Stimulated activated CD4-positive, alpha-beta T cell treated with anti-CD3 and anti-CD28 coated beads, TNF-alpha, amount 100 ng/mL, for 24 hours (primary cell): Measurements from ENCODE around the gene HRC.
"Not testable (repeated sequence)": the region's sequence is repeated elsewhere in the genome, so short reads cannot be mapped to it uniquely, and the experiment has no call there.

ENCODE experiments used
- DNase-seq, 3 experiments: peaks; one replicate each; pipeline ENCODE4 v3.0.0-alpha.2; 2020; ENCODE audit warnings: low read depth in 3 of 3

Gene HRC

GRCh38 chr19:49135686-49136085 is 19.5 kb downstream of the HRC start:
- no peak for DNase-seq

DNA sequence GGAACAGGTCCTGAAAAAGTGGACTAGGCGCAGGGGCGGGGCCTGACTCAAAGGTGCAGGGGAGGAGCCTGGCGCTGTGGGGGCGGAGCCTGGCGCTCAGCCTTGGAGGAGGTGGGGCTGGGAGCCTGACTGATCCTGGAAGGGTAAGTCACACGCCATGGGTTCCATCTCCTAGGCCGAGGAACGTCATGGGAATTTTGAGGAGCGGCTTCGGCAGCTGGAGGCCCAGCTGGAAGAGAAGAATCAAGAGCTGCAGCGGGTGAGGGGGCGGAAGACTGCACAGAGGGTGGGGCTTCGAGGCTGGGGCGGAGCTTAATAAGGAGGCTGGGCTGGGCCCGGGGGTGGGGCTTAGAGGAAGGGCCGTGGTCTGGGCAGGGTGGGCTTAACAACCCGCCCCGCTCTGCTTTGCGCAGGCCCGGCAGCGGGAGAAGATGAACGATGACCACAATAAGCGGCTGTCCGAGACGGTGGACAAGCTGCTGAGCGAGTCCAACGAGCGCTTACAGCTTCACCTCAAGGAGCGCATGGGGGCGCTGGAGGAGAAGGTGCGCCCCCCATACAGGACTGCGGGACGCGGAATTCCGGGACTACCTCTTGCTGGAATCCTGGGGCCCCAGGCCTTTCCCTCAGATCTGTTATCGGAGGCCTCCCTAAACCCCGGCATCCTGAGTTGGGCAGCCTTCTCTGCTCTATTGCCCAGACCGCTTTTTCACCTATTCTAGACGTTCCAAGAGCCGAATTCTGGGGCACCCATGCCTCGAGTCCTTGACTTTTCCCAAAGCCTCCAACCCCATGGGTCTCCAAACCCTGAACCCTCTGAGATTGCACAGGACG is 21.4 kb downstream of the HRC start:
- DNase-seq = peak in 1 of 3 experiments; percentile 56

DNA sequence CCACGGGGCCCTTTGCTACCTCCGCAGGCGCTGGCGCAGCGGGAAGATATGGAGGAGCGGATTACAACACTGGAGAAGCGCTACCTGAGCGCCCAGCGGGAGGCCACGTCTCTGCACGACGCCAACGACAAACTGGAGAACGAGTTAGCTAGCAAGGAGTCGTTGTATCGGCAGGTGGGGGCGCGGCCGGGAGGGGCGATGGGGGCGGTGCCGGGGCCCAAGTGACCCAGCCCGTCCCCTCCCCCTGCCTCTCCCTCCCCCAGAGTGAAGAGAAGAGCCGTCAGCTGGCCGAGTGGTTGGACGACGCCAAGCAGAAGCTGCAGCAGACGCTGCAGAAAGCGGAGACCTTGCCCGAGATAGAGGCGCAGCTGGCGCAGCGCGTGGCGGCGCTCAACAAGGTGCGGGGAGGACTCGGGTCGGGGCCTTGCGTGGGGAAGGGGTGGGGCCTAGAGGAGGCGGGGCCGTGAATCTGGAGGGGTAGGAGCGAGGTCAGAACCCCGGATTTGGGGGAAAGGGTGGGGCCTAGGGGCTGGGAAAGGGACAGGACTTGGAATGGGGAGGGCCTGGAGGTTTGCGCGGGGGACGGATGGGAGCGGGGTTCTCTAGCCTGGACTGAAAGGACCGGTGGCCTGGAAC is 22.1 kb downstream of the HRC start:
- no peak for DNase-seq

DNA sequence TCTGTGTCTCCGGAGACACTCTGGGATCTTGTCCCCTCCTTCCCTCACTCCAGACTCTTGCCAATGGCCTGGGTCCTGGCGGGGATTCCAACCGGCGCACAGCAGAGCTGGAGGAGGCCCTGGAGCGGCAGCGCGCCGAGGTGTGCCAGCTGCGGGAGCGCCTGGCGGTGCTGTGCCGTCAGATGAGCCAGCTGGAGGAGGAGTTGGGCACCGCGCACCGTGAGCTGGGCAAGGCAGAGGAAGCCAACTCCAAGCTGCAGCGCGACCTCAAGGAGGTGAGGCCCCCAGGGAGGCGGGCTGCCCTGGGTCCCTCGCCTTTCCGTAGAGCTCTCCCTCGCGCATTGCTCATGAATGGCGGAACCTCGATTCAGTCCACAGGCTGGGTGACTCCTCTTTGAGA is 24.9 kb downstream of the HRC start:
- DNase-seq = no peak

- DNase-seq = no peak
Observed at GRCh38 chr19:49129238-49129583, 26.0 kb downstream of the HRC start.

DNA sequence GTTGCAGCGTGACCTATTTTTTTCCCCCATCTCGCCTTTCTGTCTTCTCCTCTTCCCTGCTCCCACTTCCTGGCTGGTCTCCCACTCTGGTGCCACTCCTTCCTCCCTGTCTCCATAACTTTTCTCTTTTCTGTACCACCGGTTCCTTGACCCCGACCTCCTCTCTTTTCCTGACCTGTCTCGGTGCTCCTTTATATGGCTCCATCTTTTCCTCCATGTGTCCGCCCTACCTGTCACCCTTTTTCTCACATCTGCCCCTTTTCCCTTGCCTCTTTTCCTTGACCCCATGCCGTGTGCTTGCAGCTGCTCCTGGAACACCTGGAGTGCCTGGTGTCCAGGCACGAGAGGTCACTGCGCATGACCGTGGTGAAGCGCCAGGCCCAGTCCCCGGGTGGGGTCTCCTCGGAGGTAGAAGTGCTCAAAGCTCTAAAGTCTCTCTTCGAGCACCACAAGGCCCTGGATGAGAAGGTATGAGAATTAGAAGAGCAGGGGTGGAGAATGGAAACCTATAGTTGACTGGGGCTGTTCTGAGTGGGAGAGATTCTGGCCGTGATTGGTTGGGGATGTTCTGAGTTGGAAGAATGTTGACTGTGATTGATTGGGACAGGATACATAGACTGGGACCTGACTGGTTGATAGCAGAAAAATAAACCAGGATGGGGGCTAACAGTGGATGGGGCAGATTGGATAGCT is 26.5 kb downstream of the HRC start:
- DNase-seq = no peak

DNA sequence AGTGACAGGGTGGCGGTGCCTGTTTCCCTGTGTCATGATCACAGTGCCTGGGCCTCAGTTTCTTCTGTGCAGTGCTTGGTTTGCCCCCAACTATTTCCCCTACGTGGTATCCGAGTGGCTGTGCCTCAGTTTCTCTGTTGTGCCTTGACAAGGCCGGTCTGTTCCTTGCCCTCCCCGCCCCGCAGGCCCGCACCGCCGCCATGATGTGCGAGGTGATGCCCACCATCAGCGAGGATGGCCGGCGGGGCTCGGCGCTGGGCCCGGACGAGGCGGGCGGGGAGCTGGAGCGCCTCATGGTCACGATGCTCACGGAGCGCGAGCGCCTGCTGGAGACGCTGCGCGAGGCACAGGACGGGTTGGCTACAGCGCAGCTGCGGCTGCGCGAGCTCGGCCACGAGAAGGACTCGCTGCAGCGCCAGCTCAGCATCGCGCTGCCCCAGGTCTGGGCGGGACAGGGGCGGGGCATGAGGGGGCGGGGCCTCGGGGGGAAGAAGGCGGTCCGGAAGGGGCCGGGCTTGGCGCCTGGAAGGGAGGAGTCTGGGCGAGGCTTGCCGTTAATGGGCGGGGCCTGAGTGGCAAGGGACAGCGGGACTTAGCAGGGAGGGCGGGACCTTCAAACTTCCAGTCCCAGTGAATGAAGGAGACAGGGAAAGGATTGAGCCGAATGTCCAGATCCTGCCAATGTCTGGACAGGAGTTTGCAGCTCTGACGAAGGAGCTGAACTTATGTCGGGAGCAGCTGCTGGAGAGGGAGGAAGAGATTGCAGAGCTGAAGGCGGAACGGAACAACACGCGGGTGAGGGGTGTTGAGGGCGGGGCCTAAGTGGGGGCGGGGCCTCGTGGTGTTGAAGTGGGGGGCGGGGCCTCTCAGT is 27.3 kb downstream of the HRC start:
- peak; percentile 88 to 95 (median 92) for DNase-seq

DNA sequence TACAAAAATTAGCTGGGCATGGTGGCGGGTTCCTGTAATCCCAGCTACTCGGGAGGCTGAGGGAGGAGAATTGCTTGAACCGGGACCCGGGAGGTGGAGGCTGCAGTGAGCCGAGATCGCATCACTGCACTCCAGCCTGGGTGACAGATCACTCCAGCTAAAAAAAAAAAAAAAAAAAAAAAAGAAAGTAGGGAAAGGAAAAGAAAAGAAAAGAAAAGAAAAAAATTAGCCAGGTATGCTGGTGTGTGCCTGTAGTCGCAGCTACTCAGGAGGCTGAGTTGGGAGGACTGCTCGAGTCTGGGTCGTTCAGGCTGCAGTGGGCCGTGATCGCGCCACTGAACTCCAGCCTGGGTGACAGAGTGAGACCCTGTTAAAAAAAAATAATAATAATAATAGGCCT is 28.0 kb downstream of the HRC start:
- DNase-seq = not testable (repeated sequence)

- DNase-seq = no peak
Observed at GRCh38 chr19:49126575-49126974, 28.6 kb downstream of the HRC start.

DNA sequence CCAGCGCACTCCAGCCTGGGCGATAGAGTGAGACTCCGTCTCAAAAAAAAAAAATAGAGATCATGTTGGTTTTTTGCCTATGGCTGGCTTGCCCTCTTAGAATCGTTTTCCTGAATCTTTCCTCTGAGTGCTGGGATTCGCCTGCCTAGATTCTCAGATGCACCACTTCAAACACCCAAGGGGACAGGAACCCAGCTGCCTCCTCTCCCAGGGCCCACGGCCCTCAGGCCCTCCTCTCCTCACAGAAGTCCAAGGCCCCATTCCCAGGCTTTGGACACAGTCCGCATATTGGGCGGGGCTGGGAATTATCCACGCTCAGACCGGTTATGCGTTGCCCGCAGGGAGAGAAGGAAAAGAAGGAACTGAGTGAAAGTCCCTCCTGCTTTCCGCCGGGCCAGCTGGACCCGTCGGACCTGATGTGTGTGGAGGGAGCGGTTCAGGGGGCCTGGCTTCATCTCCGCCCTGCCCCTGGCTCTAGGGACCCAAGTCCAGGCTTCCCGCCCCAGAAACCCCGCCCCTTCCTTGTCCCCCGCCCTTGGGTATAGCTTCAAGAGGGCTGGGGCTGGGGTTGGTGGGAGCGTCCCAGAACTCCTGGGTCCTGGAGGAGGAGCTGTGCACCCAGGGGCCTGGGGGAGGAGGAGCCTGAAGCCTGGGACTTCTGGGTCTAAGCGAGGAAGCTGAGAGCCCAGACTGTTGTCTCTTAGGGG is 30.0 kb downstream of the HRC start:
- DNase-seq = no peak

DNA sequence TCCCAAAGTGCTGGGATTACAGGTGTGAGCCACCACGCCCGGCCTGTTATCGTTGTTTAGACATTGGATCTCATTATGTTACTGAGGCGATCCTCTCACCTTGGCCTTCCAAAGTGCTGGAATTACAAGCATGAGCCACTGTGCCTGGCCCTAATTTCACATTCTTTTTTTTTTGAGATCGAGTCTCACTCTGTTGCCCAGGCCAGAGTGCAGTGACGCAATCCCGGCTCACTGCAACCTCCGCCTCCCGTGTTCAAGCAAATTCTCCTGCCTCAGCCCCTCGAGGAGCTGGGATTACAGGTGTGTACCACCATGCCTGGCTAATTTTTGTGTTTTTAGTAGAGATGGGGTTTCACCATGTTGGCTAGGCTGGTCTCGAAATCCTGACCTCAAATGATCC is 31.9 kb downstream of the HRC start:
- not testable (repeated sequence) for DNase-seq

DNA sequence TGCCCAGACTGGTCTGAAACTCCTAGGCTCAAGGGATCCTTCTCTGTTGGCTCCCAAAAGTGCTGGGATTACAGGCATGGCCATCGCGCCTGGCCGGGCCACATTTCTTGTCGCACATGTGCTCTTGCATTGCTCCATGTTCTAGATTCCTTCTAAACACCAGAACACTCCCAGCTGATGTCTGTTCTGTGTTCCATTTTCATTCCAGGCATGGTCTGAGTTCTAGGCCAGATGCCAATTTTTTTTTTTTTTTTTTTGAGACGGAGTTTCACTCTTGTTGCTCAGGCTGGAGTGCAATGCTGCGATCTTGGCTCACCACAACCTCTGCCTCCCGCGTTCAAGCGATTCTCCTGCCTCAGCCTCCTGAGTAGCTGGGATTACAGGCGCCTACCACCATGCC is 33.4 kb downstream of the HRC start:
- not testable (repeated sequence) for DNase-seq

DNA sequence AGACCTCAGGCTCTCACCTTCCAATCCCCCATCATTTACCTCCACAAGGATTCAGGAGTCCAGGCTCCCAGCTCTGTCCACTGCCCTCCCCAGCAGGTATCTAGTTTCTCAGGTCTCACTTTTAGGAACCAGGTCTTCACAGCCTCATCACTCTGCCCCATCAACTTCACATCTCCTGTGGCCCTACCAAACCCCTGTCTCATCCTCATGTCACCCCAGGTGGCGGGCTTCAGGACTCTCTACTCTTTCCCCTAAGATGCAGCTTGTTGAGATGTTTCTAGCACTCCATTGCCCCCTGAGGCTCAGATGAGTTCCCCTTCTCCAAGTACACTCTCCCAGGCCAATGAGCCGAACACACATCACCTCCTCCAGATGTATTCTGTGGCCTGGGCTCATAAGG is 34.3 kb downstream of the HRC start:
- no peak for DNase-seq

DNA sequence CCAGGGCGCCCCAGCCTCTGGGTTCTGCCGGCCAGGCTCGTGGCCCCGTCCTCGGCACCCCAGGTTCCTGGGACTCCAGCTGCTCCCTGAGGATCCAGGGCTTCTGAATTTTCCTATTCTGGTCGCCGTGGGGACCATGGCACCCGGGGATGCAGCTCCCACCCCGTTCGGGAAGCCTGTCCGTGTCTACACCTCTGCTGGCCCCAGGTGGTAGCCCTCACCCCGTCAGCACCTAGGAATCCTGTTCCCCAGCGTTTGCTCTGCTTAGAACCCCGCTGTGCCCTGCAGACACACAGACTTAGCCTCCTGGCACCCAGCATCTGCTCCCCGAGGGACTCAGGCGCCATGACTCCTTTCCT is 34.9 kb downstream of the HRC start:
- DNase-seq = no peak

DNA sequence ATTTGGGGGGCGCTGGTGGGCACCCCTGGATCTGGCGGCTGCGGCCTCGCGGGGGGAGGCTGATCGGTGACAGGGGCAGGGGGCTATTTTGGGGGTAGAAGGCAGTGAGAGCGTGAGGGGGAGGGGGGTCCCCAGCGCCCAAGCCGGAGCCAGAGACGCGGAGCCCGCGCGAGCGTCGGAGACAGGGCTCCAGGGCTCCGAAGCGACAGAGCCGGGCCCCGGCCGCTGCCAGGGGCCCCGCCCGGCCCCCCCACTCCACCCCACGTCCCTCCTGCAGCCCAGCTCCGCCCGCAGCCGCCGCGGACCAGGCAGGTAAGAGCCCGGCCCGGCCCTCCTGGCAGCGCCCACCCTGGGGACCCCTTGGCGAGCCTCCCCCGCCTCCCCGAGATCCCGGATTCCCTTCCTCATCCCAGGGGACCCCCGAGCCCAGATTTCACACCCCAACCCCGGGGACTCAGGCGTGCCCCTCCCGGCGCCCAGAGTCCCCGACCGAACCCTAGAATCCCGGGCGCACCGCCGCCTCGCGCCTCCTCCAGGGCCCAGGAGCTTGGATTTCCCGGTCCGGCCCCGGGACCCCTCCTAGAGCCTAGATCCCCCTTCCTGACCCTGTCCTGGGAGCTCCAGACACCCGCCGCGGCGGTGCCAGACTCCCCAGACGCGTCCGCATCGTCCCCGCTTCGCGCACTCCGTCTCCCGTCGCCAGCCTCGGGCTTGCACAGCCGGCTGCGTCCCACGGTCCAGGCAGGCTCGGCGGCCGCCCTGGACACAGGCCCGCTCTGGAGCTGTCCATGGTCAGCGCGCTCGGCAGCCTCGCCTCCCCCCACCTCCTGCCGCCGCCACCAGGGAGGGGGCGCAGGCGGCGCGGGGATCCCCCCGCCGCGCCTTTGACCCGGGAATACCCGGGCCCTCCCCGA is 35.5 kb downstream of the HRC start, which contains the start of gene PPFIA3:
Gene PPFIA3 (plus strand): TSS at position 134 of the 914 bp plus-strand sequence. CDS start 8,330 bp downstream, outside the sequence.
- no peak for DNase-seq

GRCh38 chr19:49118565-49119410 is 36.4 kb downstream of the HRC start, which contains the start of gene C19orf73:
Gene C19orf73 (minus strand): TSS chr19:49119143. CDS start chr19:49119022, 121 bp downstream.
- peak; percentile 89 to 94 (median 90) for DNase-seq

GRCh38 chr19:49117677-49118564 is 37.3 kb downstream of the HRC start:
- no peak for DNase-seq

DNA sequence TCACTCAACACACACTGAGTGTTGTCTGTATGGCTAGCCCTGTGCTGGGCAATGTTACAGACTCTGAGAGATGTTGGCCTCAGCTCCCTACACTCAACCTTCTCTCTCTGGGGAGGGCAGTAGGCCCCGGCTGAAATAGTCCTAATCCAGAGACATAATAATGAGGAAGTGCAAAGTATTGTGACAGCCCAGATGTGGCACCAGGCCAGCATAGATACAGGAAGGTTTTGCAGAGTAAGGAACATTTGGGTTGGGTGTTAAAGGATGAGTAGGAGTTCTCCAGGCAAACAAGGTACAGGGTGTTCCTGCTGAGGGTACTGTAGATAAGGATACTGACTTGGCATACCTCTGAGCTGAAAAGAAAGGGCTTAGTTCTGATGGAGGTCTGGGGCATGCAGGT is 38.7 kb downstream of the HRC start:
- no peak for DNase-seq
